OCI-LY7 (cell line): ENCODE data around the gene SLC44A4. TPM values are rescaled to one million over a fixed set of nuclear protein-coding genes. Genes with fewer than 3 reads are reported as not detected.

ENCODE experiments used
- BruUV-seq: library from RNA; stranded (reverse); fragments of 400-500 nt; replicated peaks from 2 replicates; lab custom pipeline; 2021; lab: Mats Ljungman, UMichigan
- CTCF ChIA-PET: fragments of 300-600 bp; sonication (Branson Sonifier 250); formaldehyde crosslinking; loops from one replicate; lab custom pipeline; 2022; ENCODE audit warnings: antibody characterized with exemption; ENCODE audit not compliant: unreplicated experiment; lab: Charles Lee
- POLR2A ChIA-PET: fragments of 300-600 bp; sonication (Branson Sonifier 250); formaldehyde crosslinking; loops from one replicate; lab custom pipeline; 2022; ENCODE audit warnings: antibody characterized with exemption; lab: Charles Lee
- DNase-seq: peaks from one replicate; pipeline ENCODE4 v3.0.0-alpha.2; 2015; ENCODE audit warnings: low spot score
- H2AFZ ChIP-seq: fragments of 200-600 bp; sonication (generic), shearing (Covaris generic); 2 replicates; pipeline ENCODE4 v1.6.1; 2014; ENCODE audit warnings: mild to moderate bottlenecking, antibody characterized with exemption, low read length, moderate library complexity
- H3K27ac ChIP-seq: fragments of 200-600 bp; sonication (generic); 2 replicates; pipeline ENCODE4 v1.5.1; 2014; ENCODE audit warnings: mixed run types, low read depth, mild to moderate bottlenecking, moderate library complexity, low read length, inconsistent platforms; ENCODE audit not compliant: poor library complexity, severe bottlenecking
- H3K36me3 ChIP-seq: fragments of 200-600 bp; sonication (generic); 2 replicates; pipeline ENCODE4 v1.6.1; 2014; ENCODE audit warnings: mild to moderate bottlenecking, antibody characterized with exemption, low read length, moderate library complexity, mixed read lengths; ENCODE audit not compliant: insufficient read depth
- H3K4me1 ChIP-seq: fragments of 200-600 bp; sonication (generic); 2 replicates; pipeline ENCODE4 v1.5.1; 2014; ENCODE audit warnings: mild to moderate bottlenecking, low read length; ENCODE audit not compliant: insufficient read depth, poor library complexity, severe bottlenecking
- H3K4me2 ChIP-seq: fragments of 200-600 bp; sonication (generic); 2 replicates; pipeline ENCODE4 v1.6.1; 2014; ENCODE audit warnings: mild to moderate bottlenecking, low read length
- H3K4me3 ChIP-seq: fragments of 200-600 bp; sonication (generic); 2 replicates; pipeline ENCODE4 v1.5.1; 2014; ENCODE audit warnings: mild to moderate bottlenecking, low read depth, low read length; ENCODE audit not compliant: poor library complexity, severe bottlenecking
- H3K79me2 ChIP-seq: fragments of 200-600 bp; sonication (generic); 2 replicates; pipeline ENCODE4 v1.6.1; 2016; ENCODE audit warnings: low read depth, mild to moderate bottlenecking, low read length, moderate library complexity, mixed read lengths; ENCODE audit not compliant: insufficient read depth
- H3K9me2 ChIP-seq: fragments of 200-600 bp; sonication (generic); 2 replicates; pipeline ENCODE4 v1.6.1; 2016; ENCODE audit warnings: mild to moderate bottlenecking, low read length, mixed read lengths; ENCODE audit not compliant: insufficient read depth
- H3K9me3 ChIP-seq: fragments of 200-600 bp; sonication (generic); 2 replicates; pipeline ENCODE4 v1.6.1; 2014; ENCODE audit warnings: mild to moderate bottlenecking, mixed run types, low read length, mixed read lengths
- H4K20me1 ChIP-seq: fragments of 200-600 bp; sonication (generic); 2 replicates; pipeline ENCODE4 v1.6.1; 2014; ENCODE audit warnings: mild to moderate bottlenecking, antibody characterized with exemption, low read length, moderate library complexity, mixed read lengths; ENCODE audit not compliant: insufficient read depth
- EZH2phosphoT487 ChIP-seq: fragments of 200-600 bp; sonication (generic); IDR thresholded peaks from 2 replicates; pipeline ENCODE4 v1.6.1; 2018; ENCODE audit warnings: low read depth, borderline replicate concordance, mild to moderate bottlenecking, mixed run types, antibody characterized with exemption, low read length, moderate library complexity, mixed read lengths
- intact Hi-C: fragments of 100-400 bp; cut with micrococcal nuclease; formaldehyde crosslinking; loops from one replicate; pipeline ENCODE4 v1.10.0; 2022; ENCODE audit not compliant: unreplicated experiment
- total RNA-seq, 2 experiments: library from RNA; depleted of rRNA in 1 of 2; stranded (reverse); fragments of >200 nt in 1 of 2; shearing (Covaris generic) in 1 of 2; gene quantifications; 2 replicates each; pipeline ENCODE4 v1.2.3, GENCODE V29; 2014 to 2022
- TF ChIP-seq, protein P1 (sequence below): fragments of 200-600 bp; sonication (generic); conservative IDR thresholded peaks from 2 replicates; pipeline ENCODE4 v1.5.1; 2014; ENCODE audit warnings: mild to moderate bottlenecking, antibody characterized with exemption, low read length, moderate library complexity, mixed read lengths

The SLC44A4 gene
- total RNA-seq, 2 experiments from 2014 or later, result not detected

DNA sequence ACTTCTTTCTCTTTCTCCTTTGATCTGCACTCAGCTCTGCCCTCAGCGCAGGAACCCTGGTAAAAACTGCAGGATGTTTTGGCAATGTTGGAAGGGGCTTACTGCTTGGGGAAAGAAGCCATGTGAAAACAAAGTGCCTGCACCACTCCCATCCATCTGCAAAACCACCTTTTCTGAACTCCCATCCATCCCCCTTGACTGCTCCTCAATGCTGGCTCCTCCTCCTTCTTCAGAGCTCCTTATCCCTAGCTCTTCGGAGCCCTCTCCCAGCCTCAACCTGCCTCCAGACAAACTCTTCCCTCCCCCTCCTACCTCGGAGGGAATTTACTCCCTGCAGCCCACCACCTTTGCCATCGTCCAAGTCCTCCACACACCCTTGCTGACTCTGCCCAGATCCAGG is 27.3 kb upstream of the SLC44A4 start:
- Histone ChIP-seq H3K4me2 (no peak overlapping the region), H3K4me1 (peaks cover 14% of the 10 kb centered on the region), H2AFZ (no peak overlapping the region), H3K9me2 (no peaks in the 10 kb centered on the region), H3K36me3 (no peaks in the 10 kb centered on the region), H4K20me1 (no peaks in the 10 kb centered on the region), H3K27ac (no peak overlapping the region), H3K9me3 (no peaks in the 10 kb centered on the region), H3K79me2 (no peaks in the 10 kb centered on the region), H3K4me3 (no peak overlapping the region)
- DNase-seq, result no peak
- BruUV-seq, result no TSS peak
- TF ChIP-seq EZH2phosphoT487, result no peak
- TF ChIP-seq, protein P1, sequence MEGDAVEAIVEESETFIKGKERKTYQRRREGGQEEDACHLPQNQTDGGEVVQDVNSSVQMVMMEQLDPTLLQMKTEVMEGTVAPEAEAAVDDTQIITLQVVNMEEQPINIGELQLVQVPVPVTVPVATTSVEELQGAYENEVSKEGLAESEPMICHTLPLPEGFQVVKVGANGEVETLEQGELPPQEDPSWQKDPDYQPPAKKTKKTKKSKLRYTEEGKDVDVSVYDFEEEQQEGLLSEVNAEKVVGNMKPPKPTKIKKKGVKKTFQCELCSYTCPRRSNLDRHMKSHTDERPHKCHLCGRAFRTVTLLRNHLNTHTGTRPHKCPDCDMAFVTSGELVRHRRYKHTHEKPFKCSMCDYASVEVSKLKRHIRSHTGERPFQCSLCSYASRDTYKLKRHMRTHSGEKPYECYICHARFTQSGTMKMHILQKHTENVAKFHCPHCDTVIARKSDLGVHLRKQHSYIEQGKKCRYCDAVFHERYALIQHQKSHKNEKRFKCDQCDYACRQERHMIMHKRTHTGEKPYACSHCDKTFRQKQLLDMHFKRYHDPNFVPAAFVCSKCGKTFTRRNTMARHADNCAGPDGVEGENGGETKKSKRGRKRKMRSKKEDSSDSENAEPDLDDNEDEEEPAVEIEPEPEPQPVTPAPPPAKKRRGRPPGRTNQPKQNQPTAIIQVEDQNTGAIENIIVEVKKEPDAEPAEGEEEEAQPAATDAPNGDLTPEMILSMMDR, result no peak
- POLR2A ChIA-PET, result interaction anchor here (1.5 kb wide), 1 partner anchor 18 kb away, joined by 4 read pairs; no protein-coding TSS in a partner anchor
- intact Hi-C loops, result no loop called here
- CTCF ChIA-PET, result no interaction called here

DNA sequence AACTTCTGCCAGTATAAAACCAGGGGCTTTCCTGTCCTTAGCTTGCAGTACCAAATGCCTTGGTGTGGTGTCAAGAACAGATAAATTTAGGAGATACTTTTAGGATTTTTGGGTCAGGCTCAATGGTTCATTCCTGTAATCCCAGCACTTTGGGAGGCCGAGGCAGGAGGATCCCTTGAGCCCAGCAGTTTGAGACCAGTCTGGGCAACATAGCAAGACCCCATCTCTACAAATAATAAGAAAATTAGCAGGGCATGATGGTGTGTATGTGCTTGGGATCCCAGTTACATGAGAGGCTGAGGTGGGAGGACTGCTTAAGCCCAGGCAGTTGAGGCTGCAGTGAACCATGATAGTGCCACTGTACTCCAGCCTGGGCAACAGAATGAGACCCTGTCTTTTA is 26.2 kb upstream of the SLC44A4 start:
- no peaks in the 10 kb centered on the region for H3K36me3 ChIP-seq
- CTCF ChIA-PET, result no interaction called here
- no TSS peak for BruUV-seq
- POLR2A ChIA-PET, result interaction anchor here (0.7 to 1.6 kb wide), 3 partner anchors 19 to 61 kb away, joined by 3 to 4 read pairs (median 4); no protein-coding TSS in a partner anchor
- no peaks in the 10 kb centered on the region for H3K9me2 ChIP-seq
- H3K4me2 ChIP-seq, result no peak overlapping the region
- peaks cover 20% of the 10 kb centered on the region for H3K4me1 ChIP-seq
- no peaks in the 10 kb centered on the region for H4K20me1 ChIP-seq
- DNase-seq, result no peak
- H3K4me3 ChIP-seq, result no peak overlapping the region
- H2AFZ ChIP-seq, result no peak overlapping the region
- no peaks in the 10 kb centered on the region for H3K9me3 ChIP-seq
- intact Hi-C loops, result no loop called here
- no peak overlapping the region for H3K27ac ChIP-seq
- no peaks in the 10 kb centered on the region for H3K79me2 ChIP-seq
- TF ChIP-seq, protein P1, result no peak
- TF ChIP-seq EZH2phosphoT487, result no peak

DNA sequence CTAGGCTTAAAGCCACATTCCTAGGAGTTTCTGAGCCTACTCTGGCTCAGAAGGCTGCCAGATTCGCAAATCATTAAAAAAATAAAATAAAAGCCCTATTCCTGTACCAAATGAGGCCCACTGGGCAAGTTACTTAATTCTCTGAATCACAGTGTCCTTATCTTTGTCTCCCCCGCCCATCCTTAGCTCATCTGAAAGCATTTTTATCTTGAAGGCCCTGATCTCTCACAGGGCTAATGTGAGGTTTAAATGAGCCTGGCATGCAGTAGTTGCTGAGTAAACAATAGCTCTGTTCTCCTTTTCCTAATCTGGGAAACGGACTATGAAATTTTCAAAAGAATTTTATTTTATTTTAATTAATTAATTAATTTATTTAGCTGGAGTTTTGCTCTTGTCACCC is 25.2 kb upstream of the SLC44A4 start:
- no peak for DNase-seq
- TF ChIP-seq EZH2phosphoT487, result no peak
- TF ChIP-seq, protein P1, result no peak
- Histone ChIP-seq H3K9me2 (no peaks in the 10 kb centered on the region), H3K36me3 (no peaks in the 10 kb centered on the region), H3K9me3 (no peaks in the 10 kb centered on the region), H4K20me1 (no peaks in the 10 kb centered on the region), H3K4me2 (no peak overlapping the region), H3K27ac (no peak overlapping the region), H2AFZ (no peak overlapping the region), H3K4me1 (peaks cover 29% of the 10 kb centered on the region), H3K79me2 (no peaks in the 10 kb centered on the region; the same call in 1 of the 2 replicates), H3K4me3 (no peak overlapping the region)
- no TSS peak for BruUV-seq
- CTCF ChIA-PET, result no interaction called here
- POLR2A ChIA-PET, result interaction anchor here (1.6 kb wide), 1 partner anchor 54 kb away, joined by 3 read pairs; no protein-coding TSS in a partner anchor
- intact Hi-C loops, result no loop called here
